ENCODE measurements around the gene DERL3. TPM values are rescaled to one million over a fixed set of nuclear protein-coding genes. Genes with fewer than 3 reads are reported as not detected.

The DERL3 gene
- total RNA-seq, 1 experiment from 2014 or later = 12.5 TPM

- TF ChIP-seq PREB (CRISPR knock-in tag; IDR thresholded peaks at IDR 0.05; ENCODE audit: borderline replicate concordance) = no peak
- TF ChIP-seq FOXP4 (CRISPR knock-in tag; IDR thresholded peaks at IDR 0.05) = no peak
- no peak for TF ChIP-seq NFYB (CRISPR knock-in tag; conservative IDR thresholded peaks at IDR 0.05; ENCODE audit: low read depth)
- no peak for TF ChIP-seq NFE2L1 (CRISPR knock-in tag; IDR thresholded peaks at IDR 0.05)
Observed at GRCh38 chr22:23883658-23884057, 44.9 kb upstream of the DERL3 start (continued).

GRCh38 chr22:23882370-23882769 lies 43.6 kb upstream of the DERL3 start:
- Mint-ChIP-seq H3K27me3 (ENCODE audit: low read depth) (no peaks in the 10 kb centered on the region), H3K27ac (0 out of 2 replicates have a peak overlapping the region, but pooled peaks have one; percentile 47), H3K4me1 (no peaks in the 10 kb centered on the region; the same call in 1 of the 2 replicates), H3K36me3 (peaks cover 16% of the 10 kb centered on the region), H3K9me3 (no peaks in the 10 kb centered on the region), H3K4me3 (no peak overlapping the region)
- DNase-seq (ENCODE audit: low spot score) = no peak
- CTCF ChIA-PET = interaction anchor here (0.6 to 3.0 kb wide), 4 partner anchors 12 to 291 kb away, joined by 3 to 10 read pairs (median 5); partner anchors contain the start of gene MIF
- POLR2A ChIA-PET = no interaction called here
- ATAC-seq = no peak
- TF ChIP-seq ZBTB43 (CRISPR knock-in tag; IDR thresholded peaks at IDR 0.05) (no peak), ATF3 (CRISPR knock-in tag; conservative IDR thresholded peaks at IDR 0.05) (no peak), FOXJ3 (CRISPR knock-in tag; IDR thresholded peaks at IDR 0.05; ENCODE audit: borderline replicate concordance) (no peak), ZMAT4 (CRISPR knock-in tag; IDR thresholded peaks at IDR 0.05) (no peak), IRF2 (CRISPR knock-in tag; IDR thresholded peaks at IDR 0.05; ENCODE audit: borderline replicate concordance, low read depth) (no peak), GABPB1 (CRISPR knock-in tag; IDR thresholded peaks at IDR 0.05) (no peak), ZNF671 (CRISPR knock-in tag; IDR thresholded peaks at IDR 0.05) (no peak), ZNF532 (CRISPR knock-in tag; IDR thresholded peaks at IDR 0.05; ENCODE audit: borderline replicate concordance) (no peak), CTCF (IDR thresholded peaks at IDR 0.05) (no peak), ZNF396 (CRISPR knock-in tag; IDR thresholded peaks at IDR 0.05; ENCODE audit: borderline replicate concordance) (no peak), OVOL2 (CRISPR knock-in tag; IDR thresholded peaks at IDR 0.05; ENCODE audit: borderline replicate concordance) (no peak), IRF1 (CRISPR knock-in tag; IDR thresholded peaks at IDR 0.05) (no peak), NR1H2 (CRISPR knock-in tag; IDR thresholded peaks at IDR 0.05) (no peak), USF2 (CRISPR knock-in tag; IDR thresholded peaks at IDR 0.05) (no peak), STAT6 (CRISPR knock-in tag; conservative IDR thresholded peaks at IDR 0.05; ENCODE audit: low read depth) (no peak)

Measured in WTC11 (cell line).